ENCODE measurements around the gene MYO1E. TPM values are rescaled to one million over a fixed set of nuclear protein-coding genes. Genes with fewer than 3 reads are reported as not detected.

Gene MYO1E
- total RNA-seq, 2 experiments from 2014 or later = 51.0 to 61.0 TPM

GRCh38 chr15:59303136-59303535 is 69.5 kb downstream of the MYO1E start:
- peaks cover 3% of the 10 kb centered on the region for H3K36me3 Mint-ChIP-seq
- peaks cover 53% of the 10 kb centered on the region for H3K4me1 Mint-ChIP-seq
- DNase-seq = no peak
- H3K9me3 Mint-ChIP-seq = peaks cover 1% of the 10 kb centered on the region
- H3K4me3 Mint-ChIP-seq = no peak overlapping the region
- H3K27ac Mint-ChIP-seq = no peak overlapping the region
- no peaks in the 10 kb centered on the region for H3K27me3 Mint-ChIP-seq

DNA sequence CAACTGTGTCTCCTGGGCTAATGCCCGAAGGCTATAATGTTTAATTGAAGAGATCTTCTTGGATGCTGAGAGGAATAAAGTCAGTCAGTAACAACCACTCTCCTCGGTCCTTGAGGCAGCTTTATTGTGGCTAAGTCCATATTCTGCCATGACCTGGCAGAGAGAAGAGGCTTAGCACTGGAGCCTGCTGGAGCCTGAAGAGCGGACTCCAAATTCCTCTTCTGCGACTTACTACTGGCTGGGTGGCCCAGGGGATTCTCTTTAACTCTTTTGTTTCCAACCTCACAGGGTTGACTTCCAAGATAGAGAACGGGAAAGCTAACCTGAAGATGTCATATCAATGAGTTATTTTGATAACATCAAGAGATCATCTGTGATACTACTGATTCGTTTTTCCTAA is 71.1 kb downstream of the MYO1E start:
- Mint-ChIP-seq H3K27me3 (no peaks in the 10 kb centered on the region), H3K4me3 (no peak overlapping the region), H3K27ac (no peak overlapping the region), H3K9me3 (peaks cover 1% of the 10 kb centered on the region), H3K4me1 (peaks cover 60% of the 10 kb centered on the region), H3K36me3 (peaks cover 3% of the 10 kb centered on the region)
- no peak for DNase-seq

DNA sequence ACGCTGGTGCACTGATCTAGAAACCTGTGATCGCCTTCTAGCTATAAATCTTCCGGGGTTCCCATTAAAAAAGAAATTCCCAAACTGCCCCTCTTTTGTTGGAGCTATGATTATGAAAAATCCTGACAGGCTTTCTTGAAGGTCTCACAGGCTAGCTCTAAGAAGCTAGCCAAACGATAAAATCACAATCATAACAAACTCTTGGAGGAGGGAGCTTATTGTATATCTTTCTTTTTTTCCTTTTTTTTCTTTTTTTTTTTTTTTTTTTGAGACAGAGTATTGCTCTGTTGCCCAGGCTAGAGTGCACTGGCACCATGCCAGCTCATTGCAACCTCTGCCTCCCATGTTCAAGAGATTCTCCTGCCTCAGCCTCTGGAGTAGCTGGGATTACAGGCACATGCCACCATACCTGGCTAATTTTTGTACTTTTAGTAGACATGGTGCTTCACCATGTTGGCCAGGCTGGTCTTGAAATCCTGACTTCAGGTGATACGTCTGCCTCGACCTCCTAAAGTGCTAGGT is 72.0 kb downstream of the MYO1E start:
- H3K27me3 Mint-ChIP-seq = no peaks in the 10 kb centered on the region
- peaks cover 67% of the 10 kb centered on the region for H3K4me1 Mint-ChIP-seq
- no peak for DNase-seq
- peak overlapping the region; percentile 83 for H3K27ac Mint-ChIP-seq
- peaks cover 3% of the 10 kb centered on the region for H3K36me3 Mint-ChIP-seq
- H3K4me3 Mint-ChIP-seq = peak overlapping the region; percentile 47
- peaks cover 1% of the 10 kb centered on the region for H3K9me3 Mint-ChIP-seq

DNA sequence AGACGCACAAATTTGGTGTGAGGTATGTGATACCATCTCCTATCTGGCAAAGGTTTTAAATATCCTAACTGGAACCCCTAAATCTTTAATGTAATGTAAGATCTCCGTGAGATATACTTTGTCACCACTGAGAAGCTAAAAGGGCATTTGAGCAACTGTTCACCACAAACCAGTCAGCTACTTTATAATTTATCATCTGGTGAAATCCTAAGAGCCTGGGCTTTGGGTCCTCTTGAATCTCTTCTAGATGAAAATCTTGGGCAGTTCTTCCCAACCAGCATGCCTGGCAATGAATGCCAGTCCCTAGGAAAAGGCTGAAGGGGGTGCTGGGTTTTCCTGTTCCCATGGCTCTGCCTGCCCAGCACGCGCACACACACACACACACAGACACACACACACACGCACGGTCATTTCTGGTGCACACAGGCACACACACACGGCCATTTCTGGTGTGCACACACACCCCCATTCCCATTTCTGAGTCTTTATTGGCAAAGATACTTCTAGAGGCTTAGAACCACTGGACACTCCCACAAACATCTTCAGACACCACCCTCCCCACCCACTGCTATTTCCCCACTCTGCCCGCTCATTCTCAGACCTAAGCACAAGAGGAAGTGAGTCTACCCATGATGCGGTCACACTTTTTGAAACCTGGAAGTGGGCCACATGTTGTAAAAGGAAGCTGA is 72.6 kb downstream of the MYO1E start:
- peaks cover 3% of the 10 kb centered on the region for H3K36me3 Mint-ChIP-seq
- H3K4me3 Mint-ChIP-seq = peak overlapping the region; percentile 47
- H3K27ac Mint-ChIP-seq = peak overlapping the region; percentile 83
- H3K9me3 Mint-ChIP-seq = peaks cover 1% of the 10 kb centered on the region
- DNase-seq = peak; percentile 74
- no peaks in the 10 kb centered on the region for H3K27me3 Mint-ChIP-seq
- peaks cover 69% of the 10 kb centered on the region for H3K4me1 Mint-ChIP-seq

DNA sequence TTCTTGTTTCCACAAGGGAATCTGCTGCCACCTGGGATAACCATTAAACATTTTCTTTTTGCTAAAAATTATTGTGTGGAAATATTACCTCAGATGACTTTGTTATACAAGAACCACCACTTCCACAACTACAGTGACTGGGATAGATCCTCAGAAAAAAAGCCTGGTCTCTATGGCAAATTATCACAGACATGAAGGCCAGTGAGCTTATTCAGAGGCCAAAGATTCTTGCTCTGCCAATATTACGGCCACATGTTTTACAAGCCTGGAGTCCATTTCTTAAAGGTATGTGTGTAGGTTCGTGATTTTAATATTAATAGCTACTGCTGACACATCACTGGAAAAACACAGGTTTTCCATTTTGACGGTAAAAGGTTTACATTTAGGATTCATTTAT is 73.8 kb downstream of the MYO1E start:
- no peak for DNase-seq
- Mint-ChIP-seq H3K27me3 (no peaks in the 10 kb centered on the region), H3K9me3 (peaks cover 1% of the 10 kb centered on the region), H3K4me3 (no peak overlapping the region), H3K27ac (peak overlapping the region; percentile 78), H3K36me3 (peaks cover 3% of the 10 kb centered on the region), H3K4me1 (peaks cover 63% of the 10 kb centered on the region)

DNA sequence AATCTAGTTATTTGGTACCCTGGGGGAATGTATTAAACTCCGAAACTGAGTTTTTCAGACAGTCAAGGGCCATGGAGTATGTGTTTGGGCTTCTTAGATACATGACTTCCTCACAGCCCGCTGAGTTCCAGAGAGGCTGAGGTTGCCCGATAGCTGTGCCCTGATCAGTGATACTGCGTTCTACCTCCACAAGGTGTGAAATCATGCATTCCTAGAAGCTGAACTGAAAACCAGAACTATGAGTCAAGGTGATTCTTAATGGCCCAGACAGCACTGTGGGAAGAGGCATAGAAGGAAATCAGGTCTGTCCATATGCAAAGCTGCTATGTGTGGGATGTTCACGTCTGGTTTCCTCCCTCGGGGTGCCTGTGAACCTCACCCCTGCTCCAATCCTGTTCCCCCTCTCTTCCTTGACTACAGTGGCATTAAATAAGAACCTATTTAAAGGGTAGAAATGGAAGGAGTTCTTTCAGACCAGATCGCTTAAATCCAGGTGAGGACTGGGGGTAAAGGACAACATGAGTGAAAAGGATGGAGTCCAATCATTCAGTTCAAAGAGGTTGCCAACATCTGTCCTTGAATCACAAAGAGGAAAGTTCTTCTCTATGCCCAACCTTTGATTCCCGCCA is 74.3 kb downstream of the MYO1E start:
- H3K27ac Mint-ChIP-seq = peak overlapping the region; percentile 78
- H3K4me3 Mint-ChIP-seq = peak overlapping the region; percentile 53
- peaks cover 59% of the 10 kb centered on the region for H3K4me1 Mint-ChIP-seq
- peaks cover 1% of the 10 kb centered on the region for H3K9me3 Mint-ChIP-seq
- H3K27me3 Mint-ChIP-seq = no peaks in the 10 kb centered on the region
- DNase-seq = peak; percentile 49
- H3K36me3 Mint-ChIP-seq = peaks cover 3% of the 10 kb centered on the region

DNA sequence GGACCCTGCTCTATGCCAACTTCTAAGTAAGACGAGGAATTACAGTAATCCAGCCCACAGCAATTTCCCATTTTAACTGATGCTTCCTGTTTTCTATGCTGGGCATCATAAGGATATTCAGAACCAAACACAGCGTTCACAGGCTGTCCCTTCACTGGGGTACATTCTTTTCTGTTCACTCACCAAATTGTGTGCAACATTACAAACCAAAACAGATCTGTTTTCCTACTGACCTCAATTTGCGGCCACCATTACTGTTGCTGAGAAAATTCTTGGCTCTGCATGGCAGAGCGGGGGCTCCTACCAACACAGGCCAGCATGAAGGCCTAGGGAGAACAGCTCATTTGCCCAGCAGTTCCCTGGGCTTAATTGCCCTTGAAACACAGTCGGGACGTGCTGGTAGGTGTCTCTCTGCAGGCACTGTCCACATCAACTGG is 76.5 kb downstream of the MYO1E start:
- DNase-seq = no peak
- Mint-ChIP-seq H3K27me3 (no peaks in the 10 kb centered on the region), H3K36me3 (no peaks in the 10 kb centered on the region), H3K4me3 (no peak overlapping the region), H3K9me3 (peaks cover 1% of the 10 kb centered on the region), H3K27ac (no peak overlapping the region), H3K4me1 (peaks cover 47% of the 10 kb centered on the region)

DNA sequence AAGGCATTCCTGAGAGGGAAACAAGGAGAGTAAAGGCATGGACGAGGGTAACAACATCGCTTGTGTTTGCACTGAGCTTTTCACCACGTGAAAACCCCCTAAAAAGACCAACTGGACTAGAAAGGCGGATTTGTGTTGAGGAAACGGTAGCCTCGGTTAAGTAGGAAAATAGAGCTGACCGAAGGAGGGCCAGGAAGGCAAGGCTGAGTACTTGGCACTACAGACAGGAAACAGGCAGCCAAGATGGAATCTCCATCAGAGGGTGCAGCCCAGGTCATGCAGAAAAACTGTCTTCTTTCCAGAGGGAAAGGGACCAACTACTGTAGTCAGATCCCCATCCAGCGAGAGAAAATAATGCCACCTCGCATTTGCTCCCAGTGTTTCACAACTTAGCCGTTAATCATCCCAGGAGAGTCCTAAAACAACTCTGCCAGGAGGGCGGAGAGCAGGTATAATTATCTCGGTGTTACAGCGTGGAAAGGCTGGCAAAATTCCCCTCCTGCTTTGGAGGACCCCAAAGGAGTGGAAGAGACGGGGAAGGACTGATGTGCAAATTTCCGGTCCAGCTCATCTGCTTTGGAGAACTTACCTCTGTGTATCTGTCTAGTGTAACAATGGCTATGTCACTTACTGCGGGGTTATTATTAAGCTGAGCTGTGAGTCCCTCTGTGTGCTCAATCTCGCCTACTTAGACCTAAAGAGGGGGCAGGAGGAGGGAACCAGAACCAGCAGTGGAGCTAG is 77.2 kb downstream of the MYO1E start:
- Mint-ChIP-seq H3K9me3 (peaks cover 1% of the 10 kb centered on the region), H3K27me3 (no peaks in the 10 kb centered on the region), H3K4me3 (no peak overlapping the region), H3K27ac (no peak overlapping the region), H3K36me3 (no peaks in the 10 kb centered on the region), H3K4me1 (peaks cover 41% of the 10 kb centered on the region)
- DNase-seq = no peak

DNA sequence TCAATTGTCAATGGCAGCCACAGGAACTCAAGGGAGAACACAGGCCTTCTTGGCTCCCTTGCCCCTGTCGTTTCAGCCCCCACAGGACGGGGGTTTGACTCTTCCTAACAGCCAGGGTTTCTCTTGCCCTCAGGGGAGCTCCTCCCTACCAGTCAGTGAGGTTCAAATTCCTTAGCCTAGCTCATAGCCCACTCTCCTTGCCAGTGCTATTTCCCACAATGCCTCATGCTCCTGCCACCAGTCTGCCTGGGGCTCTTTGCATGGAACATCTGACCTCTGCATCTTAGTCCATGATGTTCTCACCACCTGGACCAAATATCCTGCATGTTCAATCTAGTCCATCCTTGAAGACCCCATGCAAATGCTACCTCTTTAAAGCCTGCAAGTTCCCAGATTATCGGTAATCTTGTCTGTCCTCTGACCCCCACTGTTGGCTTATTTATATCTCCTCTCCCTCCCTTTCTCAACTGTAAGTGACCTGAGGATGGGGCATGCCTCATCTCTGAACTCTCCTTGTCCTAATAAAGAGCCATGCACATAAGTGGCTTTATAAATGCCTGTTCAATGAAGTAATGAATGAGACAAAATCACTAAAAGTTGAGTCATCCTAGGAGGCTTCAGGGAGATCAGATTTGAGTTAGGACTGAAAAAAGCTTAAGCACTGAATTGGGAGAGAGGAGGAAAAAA is 78.0 kb downstream of the MYO1E start:
- no peak overlapping the region for H3K4me3 Mint-ChIP-seq
- H3K4me1 Mint-ChIP-seq = peaks cover 33% of the 10 kb centered on the region
- H3K27me3 Mint-ChIP-seq = no peaks in the 10 kb centered on the region
- no peaks in the 10 kb centered on the region for H3K36me3 Mint-ChIP-seq
- H3K9me3 Mint-ChIP-seq = peaks cover 1% of the 10 kb centered on the region
- DNase-seq = no peak
- H3K27ac Mint-ChIP-seq = no peak overlapping the region

- Mint-ChIP-seq H3K4me1 (peaks cover 14% of the 10 kb centered on the region), H3K27me3 (no peaks in the 10 kb centered on the region)
Observed at GRCh38 chr15:59292442-59293151, 80.1 kb downstream of the MYO1E start.

DNA sequence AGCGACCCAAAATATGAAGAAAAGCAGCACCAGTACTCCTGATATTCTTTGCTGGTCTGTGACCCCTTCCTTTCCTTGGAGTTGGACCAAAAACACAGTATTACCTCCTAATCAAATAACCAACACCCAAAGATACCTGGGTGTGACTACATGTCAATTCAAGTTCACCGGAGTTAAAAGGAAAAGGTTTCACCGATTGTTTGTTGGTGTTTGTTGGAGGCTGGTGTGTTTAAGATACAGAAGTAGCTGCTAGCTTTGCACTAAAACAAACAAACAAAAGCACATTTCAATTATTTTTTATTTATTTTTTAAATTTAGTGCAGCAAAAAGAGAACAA is 81.5 kb downstream of the MYO1E start:
- H3K4me1 Mint-ChIP-seq = peaks cover 9% of the 10 kb centered on the region
- H3K27me3 Mint-ChIP-seq = no peaks in the 10 kb centered on the region
- no peaks in the 10 kb centered on the region for H3K9me3 Mint-ChIP-seq
- H3K36me3 Mint-ChIP-seq = no peaks in the 10 kb centered on the region
- DNase-seq = no peak
- no peak overlapping the region for H3K4me3 Mint-ChIP-seq
- H3K27ac Mint-ChIP-seq = no peak overlapping the region

More at GRCh38 chr15:59292442-59293151, 80.1 kb downstream of the MYO1E start:
- Mint-ChIP-seq H3K9me3 (no peaks in the 10 kb centered on the region), H3K4me3 (no peak overlapping the region), H3K27ac (no peak overlapping the region), H3K36me3 (no peaks in the 10 kb centered on the region)
- DNase-seq = no peak

DNA sequence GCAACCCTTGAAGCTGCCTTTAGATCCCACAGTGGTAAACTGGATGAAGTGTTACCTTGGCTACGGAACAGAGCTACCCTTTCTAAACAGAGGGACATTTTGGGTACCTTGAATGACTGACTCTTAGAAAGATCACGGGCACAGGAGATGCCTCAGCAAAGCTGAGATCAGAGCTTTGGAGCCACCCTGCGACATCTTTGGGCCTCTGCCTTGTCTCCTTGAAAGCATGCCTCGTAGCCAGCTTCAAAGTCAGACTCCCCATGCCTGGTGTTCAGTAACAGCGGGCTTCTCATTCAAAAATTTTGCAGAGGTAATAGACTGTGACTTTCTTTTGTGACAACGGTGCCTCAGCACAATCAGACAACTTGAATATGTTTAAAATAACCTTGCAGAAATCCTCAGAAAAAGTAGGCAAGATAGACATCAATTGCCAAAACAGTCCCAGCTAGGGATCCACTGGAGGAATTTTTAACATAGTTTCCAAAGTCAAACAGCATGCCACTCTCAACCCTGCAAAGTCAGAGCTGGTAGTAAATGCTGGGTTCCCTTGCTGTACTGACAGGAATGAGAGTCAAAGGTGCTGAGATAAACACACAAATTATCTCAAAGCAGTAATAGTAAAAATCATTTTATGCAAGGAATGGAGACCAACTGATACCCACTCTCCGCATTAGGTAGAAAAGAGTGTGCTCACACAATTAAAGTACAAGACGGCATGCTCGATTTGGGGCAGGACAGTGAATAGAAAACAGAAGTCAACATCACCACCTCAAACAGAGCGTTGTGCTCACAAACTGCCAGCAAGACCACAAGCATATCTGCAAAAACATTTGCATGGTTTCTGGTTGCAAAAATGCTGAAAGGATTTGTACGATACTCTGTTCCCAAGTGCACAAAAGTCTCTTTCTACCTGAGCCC is 82.1 kb downstream of the MYO1E start:
- H3K9me3 Mint-ChIP-seq = no peaks in the 10 kb centered on the region
- no peak overlapping the region for H3K27ac Mint-ChIP-seq
- no peak for DNase-seq
- H3K36me3 Mint-ChIP-seq = no peaks in the 10 kb centered on the region
- no peaks in the 10 kb centered on the region for H3K27me3 Mint-ChIP-seq
- H3K4me3 Mint-ChIP-seq = no peak overlapping the region
- H3K4me1 Mint-ChIP-seq = peaks cover 4% of the 10 kb centered on the region

DNA sequence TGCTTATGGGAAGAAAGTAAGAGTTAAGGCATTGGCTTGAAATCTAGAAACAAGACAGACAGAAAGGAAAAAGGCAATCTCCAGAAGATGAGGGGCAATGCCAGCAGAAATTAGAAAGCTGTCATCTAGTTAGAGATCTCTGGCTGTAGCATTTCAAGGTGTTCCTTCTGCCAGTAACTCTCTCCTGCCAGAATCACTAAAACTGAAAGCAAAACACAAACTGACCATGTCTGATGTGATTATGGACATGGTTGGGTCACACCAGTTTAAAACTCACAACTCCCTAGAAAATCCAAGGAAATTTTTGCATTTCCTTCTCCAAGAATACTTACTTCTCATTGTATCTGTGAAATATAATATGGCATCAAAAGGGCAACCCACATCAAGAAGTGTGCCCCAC is 83.1 kb downstream of the MYO1E start:
- peaks cover 4% of the 10 kb centered on the region for H3K4me1 Mint-ChIP-seq
- no peaks in the 10 kb centered on the region for H3K27me3 Mint-ChIP-seq
- no peak for DNase-seq
- no peaks in the 10 kb centered on the region for H3K36me3 Mint-ChIP-seq
- no peaks in the 10 kb centered on the region for H3K9me3 Mint-ChIP-seq
- H3K4me3 Mint-ChIP-seq = no peak overlapping the region
- H3K27ac Mint-ChIP-seq = no peak overlapping the region
